SK-N-SH (cell line): ENCODE results near the gene RPL12. TPM values are rescaled to one million over a fixed set of nuclear protein-coding genes. Genes with fewer than 3 reads are reported as not detected.

Experiments used
- CTCF ChIA-PET: fragments of 300-600, 350-600 bp; formaldehyde crosslinking; extraction: SDS; loops from one replicate; lab custom pipeline; 2021; lab: Yijun Ruan, JAX
- POLR2A ChIA-PET: fragments of 350-600 bp; sonication (Branson Sonifier 250); formaldehyde crosslinking; extraction: SDS; loops from one replicate; lab custom pipeline; 2020; ENCODE audit warnings: antibody characterized with exemption, inconsistent platforms; lab: Yijun Ruan, JAX
- DNase-seq: peaks from one replicate; pipeline ENCODE4 v3.0.0; 2012
- H2AFZ ChIP-seq: fragments of 200-600 bp; sonication (generic); 2 replicates; pipeline ENCODE4 v1.8.1; 2016; ENCODE audit warnings: antibody characterized with exemption, mild to moderate bottlenecking, low read depth
- H3F3A ChIP-seq: fragments of 200-600 bp; sonication (generic); replicated peaks from 2 replicates; pipeline ENCODE3; 2016; ENCODE audit warnings: antibody characterized with exemption, mild to moderate bottlenecking; ENCODE audit not compliant: insufficient read depth
- H3K27ac ChIP-seq, 2 experiments: fragments of 200-500 bp in 1 of 2; fragments of 200-600 bp in 1 of 2; sonication (Bioruptor generic) in 1 of 2; sonication (generic), shearing (Covaris generic) in 1 of 2; 2 replicates each; pipeline versions ENCODE4 v1.5.1 to v1.6.1; 2014 to 2016; ENCODE audit warnings: low read depth in 2 of 2, inconsistent platforms in 1 of 2, low read length in 1 of 2, mild to moderate bottlenecking in 1 of 2, mixed read lengths in 1 of 2
- H3K27me3 ChIP-seq: fragments of 200-600 bp; sonication (generic), shearing (Covaris generic); 2 replicates; pipeline ENCODE4 v1.6.1; 2016; ENCODE audit warnings: mixed run types; ENCODE audit not compliant: insufficient read depth
- H3K36me3 ChIP-seq, 2 experiments: fragments of 200-500 bp in 1 of 2; fragments of 200-600 bp in 1 of 2; sonication (Bioruptor generic) in 1 of 2; sonication (generic) in 1 of 2; replicated peaks in 1 of 2; 2 replicates each; pipeline versions ENCODE3 to v1.5.1; 2014 to 2016; ENCODE audit warnings: low read length in 1 of 2, mild to moderate bottlenecking in 1 of 2; ENCODE audit not compliant: insufficient read depth in 2 of 2, control insufficient read depth in 1 of 2
- H3K4me1 ChIP-seq, 2 experiments: fragments of 200-500 bp in 1 of 2; fragments of 200-600 bp in 1 of 2; sonication (Bioruptor generic) in 1 of 2; sonication (generic), shearing (Covaris generic) in 1 of 2; 2 replicates each; pipeline versions ENCODE4 v1.5.1 to v1.6.1; 2014 to 2016; ENCODE audit warnings: low read depth in 1 of 2, low read length in 1 of 2, mixed run types in 1 of 2; ENCODE audit not compliant: insufficient read depth in 2 of 2, control insufficient read depth in 1 of 2
- H3K4me2 ChIP-seq: fragments of 200-600 bp; sonication (generic), shearing (Covaris generic); 2 replicates; pipeline ENCODE4 v1.6.1; 2017; ENCODE audit warnings: mixed run types
- H3K4me3 ChIP-seq, 2 experiments: fragments of 200-500 bp in 1 of 2; fragments of 200-600 bp in 1 of 2; sonication (Bioruptor generic) in 1 of 2; sonication (generic), shearing (Covaris generic) in 1 of 2; 2 replicates each; pipeline versions ENCODE4 v1.5.1 to v1.8.1; 2014 to 2016; ENCODE audit warnings: low read depth in 2 of 2, inconsistent platforms in 1 of 2, low read length in 1 of 2, mild to moderate bottlenecking in 1 of 2, mixed read lengths in 1 of 2, moderate library complexity in 1 of 2
- H3K79me2 ChIP-seq: fragments of 200-600 bp; sonication (generic); 2 replicates; pipeline ENCODE4 v1.8.1; 2017; ENCODE audit warnings: mild to moderate bottlenecking; ENCODE audit not compliant: insufficient read depth
- H3K9ac ChIP-seq: fragments of 200-600 bp; sonication (generic); 2 replicates; pipeline ENCODE4 v1.6.1; 2017; ENCODE audit warnings: mixed run types
- H3K9me2 ChIP-seq: fragments of 200-600 bp; sonication (generic); 2 replicates; pipeline ENCODE4 v1.6.1; 2017; ENCODE audit warnings: mixed run types
- H3K9me3 ChIP-seq: fragments of 200-600 bp; sonication (generic); 2 replicates; pipeline ENCODE4 v1.6.1; 2017; ENCODE audit warnings: mixed run types, mild to moderate bottlenecking, moderate library complexity
- H4K20me1 ChIP-seq: fragments of 200-600 bp; sonication (generic); 2 replicates; pipeline ENCODE4 v1.6.1; 2017; ENCODE audit warnings: mild to moderate bottlenecking, mixed run types; ENCODE audit not compliant: insufficient read depth
- EZH2phosphoT487 ChIP-seq: fragments of 200-600 bp; sonication (generic); IDR thresholded peaks from 2 replicates; pipeline ENCODE4 v1.6.1; 2017; ENCODE audit warnings: low read depth, mixed run types, mild to moderate bottlenecking, antibody characterized with exemption, moderate library complexity, borderline replicate concordance
- GABPA ChIP-seq: IDR thresholded peaks from 2 replicates; pipeline ENCODE4 v1.4.0; 2012; ENCODE audit warnings: low read depth, mild to moderate bottlenecking
- MEF2A ChIP-seq: IDR thresholded peaks from 2 replicates; pipeline ENCODE4 v1.4.0; 2012; ENCODE audit warnings: low read depth, borderline replicate concordance
- NRF1 ChIP-seq: IDR thresholded peaks from 2 replicates; pipeline ENCODE4 v1.6.1; 2012; ENCODE audit warnings: low read depth, mild to moderate bottlenecking, low read length
- REST ChIP-seq: IDR thresholded peaks from 2 replicates; pipeline ENCODE4 v1.6.1; 2012; ENCODE audit warnings: mild to moderate bottlenecking, low read depth, low read length, moderate library complexity
- TCF12 ChIP-seq: IDR thresholded peaks from 2 replicates; pipeline ENCODE4 v1.4.0; 2012
- YY1 ChIP-seq: IDR thresholded peaks from 2 replicates; pipeline ENCODE4 v1.4.0; 2012; ENCODE audit warnings: low read depth, mild to moderate bottlenecking
- WGBS: methylation state at CpG from one replicate; pipeline ENCODE4 v1.1.6; 2017; ENCODE audit warnings: low lambda C conversion rate; 5-methylcytosine and 5-hydroxymethylcytosine counted together
- polyA plus RNA-seq, 3 experiments: library from polyadenylated mRNA; depleted of rRNA; stranded (reverse); fragments of >200 nt; gene quantifications; 2 replicates each; pipeline ENCODE4 v1.2.3, GENCODE V29; 2012
- TF ChIP-seq, protein P1 (sequence below): IDR thresholded peaks from 2 replicates; pipeline ENCODE4 v1.4.0; 2012; ENCODE audit warnings: low read depth
- TF ChIP-seq, protein P2 (sequence below): IDR thresholded peaks from 2 replicates; pipeline ENCODE4; 2012
- TF ChIP-seq, protein P3 (sequence below): IDR thresholded peaks from 2 replicates; pipeline ENCODE4 v1.4.0; 2012; ENCODE audit warnings: low read depth, borderline replicate concordance
- TF ChIP-seq, protein P4 (sequence below): IDR thresholded peaks from 2 replicates; pipeline ENCODE4 v1.4.0; 2012; ENCODE audit warnings: low read depth, borderline replicate concordance

The RPL12 gene
- polyA plus RNA-seq, 1 of the 3 experiments (the other 2 are of a cell fraction): 3,270 TPM

DNA sequence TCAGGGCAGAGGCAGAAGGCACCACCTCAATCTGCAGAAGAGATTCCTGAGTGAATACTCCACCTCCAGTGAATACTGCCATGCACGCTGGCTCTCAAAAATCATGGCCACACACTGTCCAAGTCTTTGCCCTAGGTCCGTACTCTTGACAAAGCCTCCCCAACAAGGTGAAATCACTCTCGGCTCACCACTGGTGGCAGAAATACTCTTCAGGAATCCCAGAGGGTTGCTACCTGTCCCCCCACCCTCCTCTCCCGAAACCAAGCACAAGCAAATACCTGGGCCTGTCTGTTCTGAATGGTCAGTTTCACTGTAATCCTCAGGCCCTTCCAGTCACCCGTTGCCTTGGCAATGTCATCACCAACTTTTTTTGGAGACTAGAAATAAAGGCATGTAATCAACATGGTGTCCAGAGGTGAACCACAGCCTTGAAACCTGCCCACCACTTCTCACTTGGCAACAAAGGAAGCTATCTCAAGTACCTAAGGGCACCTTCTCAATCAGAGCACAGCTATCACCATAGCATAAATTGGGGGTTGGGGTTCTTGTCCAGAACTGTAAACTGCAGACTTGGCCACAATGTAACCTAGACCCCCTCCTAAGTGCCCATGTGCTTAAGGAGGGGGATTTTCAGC, 1.8 kb downstream of the RPL12 start (continued):
- TF ChIP-seq, protein P1, sequence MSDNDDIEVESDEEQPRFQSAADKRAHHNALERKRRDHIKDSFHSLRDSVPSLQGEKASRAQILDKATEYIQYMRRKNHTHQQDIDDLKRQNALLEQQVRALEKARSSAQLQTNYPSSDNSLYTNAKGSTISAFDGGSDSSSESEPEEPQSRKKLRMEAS: no peak
- no peak for TF ChIP-seq REST
- TF ChIP-seq, protein P2, sequence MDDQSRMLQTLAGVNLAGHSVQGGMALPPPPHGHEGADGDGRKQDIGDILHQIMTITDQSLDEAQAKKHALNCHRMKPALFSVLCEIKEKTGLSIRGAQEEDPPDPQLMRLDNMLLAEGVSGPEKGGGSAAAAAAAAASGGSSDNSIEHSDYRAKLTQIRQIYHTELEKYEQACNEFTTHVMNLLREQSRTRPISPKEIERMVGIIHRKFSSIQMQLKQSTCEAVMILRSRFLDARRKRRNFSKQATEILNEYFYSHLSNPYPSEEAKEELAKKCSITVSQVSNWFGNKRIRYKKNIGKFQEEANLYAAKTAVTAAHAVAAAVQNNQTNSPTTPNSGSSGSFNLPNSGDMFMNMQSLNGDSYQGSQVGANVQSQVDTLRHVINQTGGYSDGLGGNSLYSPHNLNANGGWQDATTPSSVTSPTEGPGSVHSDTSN: no peak
- TF ChIP-seq, protein P3, sequence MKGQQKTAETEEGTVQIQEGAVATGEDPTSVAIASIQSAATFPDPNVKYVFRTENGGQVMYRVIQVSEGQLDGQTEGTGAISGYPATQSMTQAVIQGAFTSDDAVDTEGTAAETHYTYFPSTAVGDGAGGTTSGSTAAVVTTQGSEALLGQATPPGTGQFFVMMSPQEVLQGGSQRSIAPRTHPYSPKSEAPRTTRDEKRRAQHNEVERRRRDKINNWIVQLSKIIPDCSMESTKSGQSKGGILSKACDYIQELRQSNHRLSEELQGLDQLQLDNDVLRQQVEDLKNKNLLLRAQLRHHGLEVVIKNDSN: no peak

GRCh38 chr9:127448112-127448805, 2.9 kb downstream of the RPL12 start:
- no peaks in the 10 kb centered on the region for H3K9me3 ChIP-seq
- TF ChIP-seq, protein P4, sequence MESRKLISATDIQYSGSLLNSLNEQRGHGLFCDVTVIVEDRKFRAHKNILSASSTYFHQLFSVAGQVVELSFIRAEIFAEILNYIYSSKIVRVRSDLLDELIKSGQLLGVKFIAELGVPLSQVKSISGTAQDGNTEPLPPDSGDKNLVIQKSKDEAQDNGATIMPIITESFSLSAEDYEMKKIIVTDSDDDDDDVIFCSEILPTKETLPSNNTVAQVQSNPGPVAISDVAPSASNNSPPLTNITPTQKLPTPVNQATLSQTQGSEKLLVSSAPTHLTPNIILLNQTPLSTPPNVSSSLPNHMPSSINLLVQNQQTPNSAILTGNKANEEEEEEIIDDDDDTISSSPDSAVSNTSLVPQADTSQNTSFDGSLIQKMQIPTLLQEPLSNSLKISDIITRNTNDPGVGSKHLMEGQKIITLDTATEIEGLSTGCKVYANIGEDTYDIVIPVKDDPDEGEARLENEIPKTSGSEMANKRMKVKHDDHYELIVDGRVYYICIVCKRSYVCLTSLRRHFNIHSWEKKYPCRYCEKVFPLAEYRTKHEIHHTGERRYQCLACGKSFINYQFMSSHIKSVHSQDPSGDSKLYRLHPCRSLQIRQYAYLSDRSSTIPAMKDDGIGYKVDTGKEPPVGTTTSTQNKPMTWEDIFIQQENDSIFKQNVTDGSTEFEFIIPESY: no peak
- TF ChIP-seq REST: no peak
- no peak for TF ChIP-seq EZH2phosphoT487
- no peak for TF ChIP-seq MEF2A
- TF ChIP-seq YY1: no peak
- TF ChIP-seq, protein P1: no peak
- no peak for TF ChIP-seq NRF1
- no peak for TF ChIP-seq TCF12
- no peak for TF ChIP-seq GABPA
- POLR2A ChIA-PET: interaction anchor here (0.6 to 1.1 kb wide), 3 partner anchors 8 to 26 kb away, joined by 3 to 5 read pairs (median 3); no protein-coding TSS in a partner anchor
- peak overlapping the region; percentile 95 for H3K4me2 ChIP-seq
- H3K36me3 ChIP-seq: peaks cover 54 to 58% of the 10 kb centered on the region in 2 experiments
- CTCF ChIA-PET: no interaction called here
- H3F3A ChIP-seq: peaks cover 79% of the 10 kb centered on the region
- peaks cover 61% of the 10 kb centered on the region for H3K79me2 ChIP-seq
- peaks cover 5 to 40% of the 10 kb centered on the region in 2 experiments for H3K4me1 ChIP-seq
- no peak overlapping the region for H2AFZ ChIP-seq
- peak overlapping the region; percentile 95 for H3K9ac ChIP-seq
- H3K27me3 ChIP-seq: no peaks in the 10 kb centered on the region
- peaks cover 59% of the 10 kb centered on the region for H4K20me1 ChIP-seq
- peak overlapping the region; percentile 92 to 99 for H3K4me3 ChIP-seq
- H3K9me2 ChIP-seq: no peaks in the 10 kb centered on the region
- WGBS: 89% methylated on average over 8 of the region's 8 CpGs
- H3K27ac ChIP-seq: peak overlapping the region; percentile 31 to 77; a peak in 3 of 4 replicates
- no peak for DNase-seq
